ENCODE results near the gene PLTP.
"Not testable (repeated sequence)": the region's sequence is repeated elsewhere in the genome, so short reads cannot be mapped to it uniquely, and the experiment has no call there.

The PLTP gene

DNA sequence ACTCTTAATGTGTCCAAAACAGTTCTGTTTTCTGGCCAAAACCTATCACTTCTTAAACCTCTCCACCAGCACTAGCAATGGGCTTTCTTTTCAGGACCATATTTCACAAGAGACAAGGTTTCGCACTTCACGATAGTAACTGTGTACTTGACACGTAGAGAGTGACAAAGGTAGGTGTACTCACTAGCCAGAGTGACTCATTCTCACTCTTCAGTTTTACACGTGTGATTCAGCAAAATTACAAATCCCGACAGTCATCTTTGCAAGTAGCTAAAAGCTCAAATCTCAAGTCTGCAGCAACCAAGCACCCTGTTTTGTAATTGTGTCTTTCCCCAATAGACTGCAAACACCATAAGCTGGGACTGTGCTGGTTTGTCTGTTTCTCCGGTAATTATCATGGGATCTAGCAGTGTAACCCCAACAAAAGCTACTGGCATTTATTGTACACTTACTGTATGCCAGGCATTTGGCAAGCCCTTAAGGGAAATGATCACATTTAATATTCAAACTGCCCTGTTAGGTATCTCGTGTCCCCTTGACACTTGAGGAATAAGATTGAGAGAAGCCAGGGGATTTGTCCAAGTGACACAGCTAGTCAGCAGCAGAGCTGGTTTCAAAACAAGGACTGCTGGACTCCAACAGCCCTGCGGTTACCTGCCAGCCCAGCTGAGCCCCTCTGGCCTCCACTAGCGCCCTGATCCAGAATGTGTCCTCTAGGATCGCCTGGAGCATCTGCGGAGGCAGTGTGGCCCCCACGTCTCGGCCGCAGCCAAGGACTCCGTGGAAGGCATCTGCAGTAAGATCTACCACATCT is 32.4 kb upstream of the PLTP start:
- no peak for DNase-seq

GRCh38 chr20:45943613-45944012 is 31.7 kb upstream of the PLTP start:
- no peak for DNase-seq

- DNase-seq = no peak
These were observed 28.5 kb upstream of the PLTP start for GRCh38 chr20:45940469-45940868.

GRCh38 chr20:45940053-45940452 is 28.1 kb upstream of the PLTP start:
- DNase-seq = no peak

DNA sequence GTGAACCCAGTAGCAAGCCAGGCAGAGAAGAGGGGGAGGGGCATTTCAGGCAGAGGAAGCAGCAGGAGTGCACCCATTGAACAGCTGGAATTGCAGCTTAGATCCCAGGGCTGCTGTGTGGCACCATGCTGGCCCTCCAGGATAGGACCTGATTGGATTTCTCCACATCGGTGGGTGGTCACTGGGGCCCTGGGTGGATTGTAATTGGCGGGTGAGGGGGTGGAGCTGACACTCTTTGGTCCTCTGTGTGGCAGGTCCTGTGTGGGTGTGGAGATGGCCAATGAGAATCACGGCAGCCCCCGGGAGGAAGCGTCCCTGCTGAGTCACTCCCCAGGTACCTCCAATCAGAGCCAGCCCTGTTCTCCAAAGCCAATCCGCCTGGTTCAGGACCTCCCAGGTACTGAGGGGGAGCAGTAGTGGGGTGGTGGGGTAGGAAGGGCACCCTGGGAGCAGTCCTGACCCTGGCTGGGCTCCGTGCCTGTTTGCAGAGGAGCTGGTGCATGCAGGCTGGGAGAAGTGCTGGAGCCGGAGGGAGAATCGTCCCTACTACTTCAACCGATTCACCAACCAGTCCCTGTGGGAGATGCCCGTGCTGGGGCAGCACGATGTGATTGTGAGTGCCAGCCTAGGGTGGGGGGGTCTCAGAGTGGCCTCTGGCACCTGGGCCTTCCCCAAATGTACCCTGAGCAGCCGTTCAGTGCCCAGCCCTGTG is 26.9 kb upstream of the PLTP start:
- no peak for DNase-seq

GRCh38 chr20:45937765-45938164 is 25.8 kb upstream of the PLTP start:
- DNase-seq = no peak

DNA sequence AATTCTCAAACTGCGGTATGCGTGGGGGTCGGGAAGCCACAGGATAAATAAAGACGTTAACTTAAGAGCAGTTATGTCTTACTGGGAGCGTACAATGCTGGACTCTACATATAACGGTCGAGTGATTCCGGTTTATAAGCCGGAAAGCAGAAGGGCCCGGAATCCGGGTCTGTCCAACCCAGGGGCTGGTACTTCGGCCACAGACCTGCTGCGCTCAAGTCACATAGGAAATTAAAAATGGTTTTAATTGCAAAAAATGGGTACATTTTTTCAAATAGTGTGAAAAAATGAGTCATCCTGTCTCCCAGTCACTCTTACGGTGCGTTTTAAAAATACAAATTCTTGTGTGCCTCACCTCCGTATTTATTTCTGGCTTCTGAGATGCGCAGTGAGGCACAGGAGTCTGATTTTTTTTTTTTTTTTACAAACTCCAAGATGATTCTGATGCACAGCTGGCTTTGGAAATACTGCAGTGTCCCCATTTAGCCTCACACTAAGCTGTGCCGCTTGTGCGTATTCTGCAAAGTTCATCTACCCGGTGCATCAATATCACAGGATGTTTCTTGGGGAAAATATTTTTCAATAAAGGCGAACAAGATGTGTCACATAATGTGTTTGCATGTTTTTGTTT is 23.6 kb upstream of the PLTP start:
- no peak for DNase-seq

GRCh38 chr20:45934586-45935415 is 22.8 kb upstream of the PLTP start, which contains the start of gene PCIF1:
Gene PCIF1 (plus strand): TSS chr20:45934683. CDS start chr20:45939000, 4,317 bp downstream.
- DNase-seq = peak; percentile 99

DNA sequence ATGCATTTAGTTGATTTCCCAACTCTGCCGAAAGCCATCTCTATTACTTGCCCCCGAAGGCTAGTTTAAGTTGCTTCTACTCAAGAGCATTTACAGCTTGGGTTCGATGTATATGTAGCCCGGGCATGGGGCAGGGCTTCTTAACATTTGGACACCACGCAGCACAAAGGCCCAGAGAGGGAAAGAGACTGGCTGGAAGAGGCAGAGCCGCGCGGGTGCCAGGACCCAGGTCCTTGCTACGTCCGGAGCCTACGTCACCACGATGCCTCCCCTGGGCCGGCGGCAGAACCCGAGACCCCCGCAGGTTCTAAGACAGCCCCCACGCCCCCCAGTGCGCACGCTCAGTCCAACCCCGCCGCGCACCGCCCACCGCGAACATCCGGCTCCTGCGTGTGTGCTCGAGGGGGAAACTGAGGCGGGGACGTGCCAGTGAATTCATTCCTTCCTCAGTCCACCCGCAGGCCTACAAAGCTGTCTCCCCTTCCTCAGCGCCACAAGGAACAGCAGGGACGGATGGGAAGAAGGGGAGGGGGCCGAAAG is 22.2 kb upstream of the PLTP start:
- DNase-seq = no peak

- peak; percentile 85 for DNase-seq
These were observed 21.5 kb upstream of the PLTP start for GRCh38 chr20:45933266-45934045.

GRCh38 chr20:45931680-45932079 is 19.7 kb upstream of the PLTP start:
- DNase-seq = not testable (repeated sequence)

- no peak for DNase-seq
These were observed 15.3 kb upstream of the PLTP start for GRCh38 chr20:45927071-45927878.

DNA sequence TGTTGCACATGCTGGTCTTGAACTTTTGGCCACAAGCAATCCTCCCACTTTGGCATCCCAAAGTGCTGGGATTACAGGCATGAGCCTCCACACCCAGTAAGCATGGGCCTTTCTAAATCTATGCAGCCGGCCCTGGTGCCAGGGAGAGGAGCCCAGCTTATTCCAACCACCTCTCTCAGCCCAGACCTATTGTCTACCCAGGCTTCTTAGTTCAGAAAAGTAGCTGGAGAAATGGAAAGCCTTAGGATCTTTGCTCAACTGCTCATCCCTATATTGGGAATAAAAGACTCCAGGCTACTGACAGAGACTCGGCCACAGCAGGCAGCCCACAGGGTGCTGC is 14.7 kb upstream of the PLTP start:
- no peak for DNase-seq

DNA sequence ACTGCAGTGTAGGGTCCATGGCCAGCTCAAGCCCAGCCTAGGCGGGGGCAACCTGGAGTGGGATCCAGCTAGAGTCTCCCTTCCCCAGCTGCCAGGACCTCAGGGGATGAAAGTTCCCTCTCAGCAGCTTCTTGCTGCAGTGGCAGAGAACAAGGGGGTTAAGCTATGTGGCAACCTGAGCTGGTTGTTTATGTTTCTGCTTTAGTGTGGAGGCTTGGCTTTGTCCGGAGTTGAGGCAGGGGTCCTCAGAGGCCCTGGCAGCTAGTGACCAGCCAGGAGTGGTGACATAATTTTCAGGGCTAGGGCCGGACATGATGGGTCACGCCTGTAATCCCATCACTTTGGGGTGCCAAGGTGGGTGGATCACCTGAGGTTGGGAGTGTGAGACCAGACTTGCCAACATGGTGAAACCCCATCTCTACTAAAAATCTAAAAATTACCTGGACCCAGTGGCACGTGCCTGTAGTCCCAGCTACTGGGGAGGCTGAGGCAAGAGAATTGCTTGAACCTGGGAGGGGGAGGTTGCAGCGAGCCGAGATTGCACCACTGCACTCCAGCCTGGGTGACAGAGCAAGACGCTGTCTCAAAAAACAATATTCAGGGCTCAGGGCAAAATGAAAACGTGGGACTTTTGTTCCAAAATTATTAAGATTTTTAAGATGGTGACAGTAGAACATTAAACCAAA is 14.0 kb upstream of the PLTP start:
- DNase-seq = no peak

GRCh38 chr20:45924391-45925261 is 12.7 kb upstream of the PLTP start:
- no peak for DNase-seq

DNA sequence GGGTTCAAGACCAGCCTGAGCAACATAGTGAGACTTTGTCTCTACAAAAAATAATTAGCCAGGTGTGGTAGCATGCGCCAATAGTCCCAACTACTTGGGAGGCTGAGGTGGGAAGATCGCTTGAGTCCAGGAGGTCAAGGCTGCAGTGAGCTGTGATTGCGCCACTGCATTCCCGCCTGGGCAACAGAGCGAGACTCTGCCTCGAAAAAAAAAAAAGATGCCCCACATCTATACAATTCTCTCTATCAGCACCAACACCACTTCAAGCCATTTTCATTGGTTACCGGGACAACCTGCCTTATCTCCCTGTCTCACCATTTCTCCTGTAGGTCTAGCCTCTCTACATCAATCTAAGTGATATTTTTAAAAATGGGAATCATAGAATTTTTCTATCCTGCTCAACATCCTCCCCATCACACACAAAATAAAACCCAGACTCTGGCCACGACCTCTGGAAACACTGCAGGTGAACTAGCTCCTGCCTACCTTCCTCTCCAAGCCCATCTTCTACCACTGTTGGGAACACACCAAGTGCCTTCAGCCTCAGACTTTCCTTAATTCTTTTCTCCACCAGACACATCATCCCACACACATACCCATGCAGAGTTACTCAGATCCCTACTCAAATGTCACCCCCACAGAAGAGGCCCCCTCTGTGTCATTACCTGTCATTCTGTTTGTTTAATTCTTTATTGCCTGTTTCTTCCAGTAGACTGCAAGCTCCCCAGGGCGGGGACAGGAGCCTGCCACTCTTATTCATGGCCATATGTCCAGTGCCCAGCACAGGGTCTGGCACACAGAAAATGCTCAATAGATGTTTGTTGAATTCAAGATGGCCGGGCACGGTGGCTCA is 9.6 kb upstream of the PLTP start:
- no peak for DNase-seq

- DNase-seq = no peak
These were observed 8.7 kb upstream of the PLTP start for GRCh38 chr20:45920462-45921336.
